ENCODE measurements around the gene PRLH.
"Not testable (repeated sequence)": the region's sequence is repeated elsewhere in the genome, so short reads cannot be mapped to it uniquely, and the experiment has no call there.

PRLH gene

DNA sequence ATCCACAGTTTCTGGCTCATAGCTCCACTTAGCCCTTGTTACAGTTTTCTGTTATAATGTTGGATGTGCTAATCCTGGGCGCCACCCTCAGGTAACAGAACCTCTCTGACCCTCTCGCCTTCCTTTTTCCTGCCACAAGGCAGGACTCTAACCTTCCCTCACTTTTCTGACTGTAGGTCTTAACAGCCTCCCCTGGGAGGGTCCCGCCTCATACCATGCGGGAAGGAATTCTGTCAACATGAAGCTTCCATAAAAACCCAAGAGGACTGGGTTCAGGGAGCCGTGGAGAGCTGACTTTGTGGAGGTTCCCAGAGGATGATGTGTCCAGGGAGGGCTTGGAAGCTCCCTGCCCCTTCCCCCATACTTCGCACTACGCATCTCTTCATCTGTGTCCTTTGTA is 36.0 kb downstream of the PRLH start:
- DNase-seq, result no peak

DNA sequence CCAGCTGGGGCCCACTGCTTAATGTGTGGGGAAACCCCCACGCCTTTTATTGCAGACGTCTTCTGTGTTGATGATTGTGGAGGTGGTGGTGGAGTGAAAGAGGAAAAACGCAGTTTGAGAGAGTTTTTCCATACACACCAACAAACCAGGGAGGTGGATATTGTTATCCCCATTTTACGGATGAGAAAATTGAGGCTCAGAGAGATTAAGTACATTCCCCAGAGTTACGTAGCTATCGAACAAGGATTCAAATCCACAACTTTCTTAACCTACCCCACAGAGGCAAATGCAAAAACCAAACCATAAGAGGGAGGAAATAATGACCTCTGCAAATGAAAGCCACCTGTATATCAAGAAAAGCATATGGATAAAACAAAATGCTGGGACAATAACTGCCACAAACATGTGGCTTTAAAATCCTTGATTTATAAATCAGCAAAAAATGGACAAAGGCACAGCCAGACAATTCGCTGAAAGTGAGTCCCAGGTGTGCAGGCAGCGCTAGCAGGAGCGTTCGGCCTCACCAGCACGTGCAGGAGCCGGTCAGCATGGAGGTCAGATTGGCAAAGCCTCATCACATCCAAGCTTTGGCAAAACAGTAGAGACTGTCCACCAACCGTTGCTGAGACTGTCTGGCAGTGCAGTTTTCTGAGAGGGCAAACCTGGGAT is 36.8 kb downstream of the PRLH start:
- no peak for DNase-seq

- no peak for DNase-seq
Observed at GRCh38 chr2:237603718-237604362, 37.5 kb downstream of the PRLH start.

DNA sequence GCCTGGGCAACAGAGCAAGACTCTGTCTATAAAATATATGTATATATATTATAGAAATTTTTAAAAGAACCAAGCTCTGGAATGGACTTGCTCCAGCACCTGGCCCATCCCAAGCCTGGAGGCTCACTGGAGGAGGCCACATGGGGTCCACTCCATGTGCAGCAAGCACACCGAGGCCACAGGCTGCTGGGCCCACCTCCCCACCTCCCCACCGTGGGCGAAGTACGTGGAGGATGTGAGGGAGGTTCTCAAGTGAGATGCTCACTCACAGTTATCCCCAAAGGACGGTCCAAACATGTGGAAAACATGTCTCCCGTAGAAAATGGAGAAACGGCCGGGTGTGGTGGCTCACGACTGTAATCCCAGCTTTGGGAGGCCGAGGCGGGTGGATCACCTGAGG is 38.0 kb downstream of the PRLH start:
- DNase-seq, result no peak

DNA sequence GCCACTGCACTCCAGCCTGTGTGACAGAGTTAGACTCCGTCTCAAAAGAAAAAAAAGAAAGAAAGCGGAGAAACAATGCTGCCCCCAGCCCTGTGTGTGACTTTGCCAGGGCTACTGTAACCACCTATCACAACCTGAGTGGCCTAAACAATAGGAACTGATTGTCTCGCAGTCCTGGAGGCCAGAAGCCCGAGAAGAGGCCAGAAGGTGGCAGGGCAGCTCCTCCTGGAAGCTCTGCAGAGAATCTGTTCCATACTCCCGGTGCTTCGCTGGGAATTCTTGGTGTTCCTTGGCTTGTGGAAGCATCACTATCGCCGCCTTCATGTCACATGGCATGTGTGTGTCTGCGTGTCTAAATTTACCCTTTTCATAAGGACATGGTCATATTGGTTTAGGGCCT is 38.6 kb downstream of the PRLH start:
- DNase-seq, result no peak

GRCh38 chr2:237606522-237606921 is 40.1 kb downstream of the PRLH start:
- not testable (repeated sequence) for DNase-seq

DNA sequence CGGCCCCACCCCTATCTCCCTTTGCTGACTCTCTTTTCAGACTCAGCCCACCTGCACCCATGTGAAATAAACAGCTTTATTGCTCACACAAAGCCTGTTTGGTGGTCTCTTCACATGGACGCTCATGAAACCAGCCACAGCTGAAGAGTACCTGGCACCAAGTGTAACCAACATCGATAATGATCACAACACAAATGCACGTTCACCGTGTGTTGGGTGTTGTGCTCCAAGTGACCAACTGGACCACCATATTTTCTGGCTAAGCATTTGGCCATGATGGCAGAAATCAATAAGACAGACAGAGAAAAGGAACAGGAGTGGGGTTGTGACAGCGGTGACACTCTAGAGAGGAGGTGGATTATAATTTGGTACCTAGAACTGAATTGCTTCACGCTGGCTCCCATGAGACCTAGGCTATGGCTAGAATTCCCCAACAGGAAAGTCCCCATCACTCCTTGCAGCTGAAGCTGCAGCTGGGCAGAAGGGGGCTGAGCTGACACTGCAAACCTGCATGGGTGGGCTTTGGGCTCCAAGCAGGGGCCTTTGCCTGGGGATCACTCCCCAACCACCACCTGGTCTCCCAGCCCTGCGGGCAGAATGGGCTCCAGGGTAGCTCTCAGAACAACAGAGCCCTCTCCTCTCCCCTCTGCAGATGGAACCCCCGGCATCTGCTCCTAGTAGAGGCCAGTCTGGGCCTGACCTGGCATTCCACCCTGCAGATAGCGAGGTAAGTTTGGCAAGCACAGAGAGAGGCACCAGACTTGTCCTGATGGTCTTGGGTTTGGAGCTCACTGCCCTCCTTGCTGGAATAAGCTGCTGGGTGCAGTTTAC is 46.4 kb downstream of the PRLH start:
- no peak for DNase-seq

GRCh38 chr2:237613679-237614078 is 47.3 kb downstream of the PRLH start:
- DNase-seq, result no peak

DNA sequence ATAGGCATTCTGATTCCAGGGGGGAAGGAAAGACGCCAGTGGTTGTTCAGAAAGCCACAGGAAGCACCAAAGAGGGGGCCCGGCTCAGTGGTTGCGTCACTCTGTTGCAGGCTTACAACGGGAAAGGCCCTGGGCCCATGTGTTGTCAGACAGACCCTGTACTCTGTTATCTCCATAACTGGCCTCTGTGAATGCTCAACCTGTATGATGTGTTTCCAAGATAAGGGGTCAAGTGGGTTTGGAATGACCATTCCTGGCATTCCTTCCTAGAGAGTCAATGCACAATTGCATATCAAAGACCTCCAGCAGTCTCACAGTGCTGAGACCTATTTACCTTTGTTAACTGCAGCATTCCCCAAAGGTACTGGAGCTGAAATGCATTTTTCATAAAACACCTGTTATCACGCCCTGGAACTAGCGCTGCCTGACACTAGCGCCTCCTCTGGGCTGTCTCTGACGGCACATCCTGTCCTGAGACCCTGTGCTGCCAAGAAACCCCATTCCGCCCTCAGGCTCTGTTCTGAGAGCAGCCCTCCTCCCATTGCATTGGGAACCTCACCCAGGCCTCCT is 47.9 kb downstream of the PRLH start:
- DNase-seq, result no peak

- DNase-seq, result no peak
Observed at GRCh38 chr2:237615631-237616249, 49.4 kb downstream of the PRLH start.

DNA sequence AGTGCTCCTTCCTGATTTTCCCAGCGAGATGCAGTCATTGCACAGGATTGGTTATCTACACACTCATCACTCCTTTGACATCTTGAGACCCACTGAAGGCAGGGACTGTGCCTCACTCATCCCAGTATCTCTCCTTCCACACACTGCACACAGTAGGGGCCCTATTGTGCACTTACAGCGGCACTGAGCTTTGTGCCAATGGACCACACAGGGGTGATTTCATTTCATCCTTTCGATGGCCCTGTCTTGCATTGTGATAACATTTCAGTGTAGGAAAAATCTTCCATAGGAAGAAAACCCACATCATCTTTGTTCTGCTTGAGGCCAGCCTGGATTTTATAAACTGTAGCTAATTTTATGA is 50.0 kb downstream of the PRLH start:
- no peak for DNase-seq

Measured in RPMI8226 (cell line).